NOMO-1 treated with dmso at 0.1 percent for 144 hours (cell line): Measurements from ENCODE around the gene SIGLEC1.

Source experiments
- DNase-seq: peaks from one replicate; lab custom pipeline; 2025; ENCODE audit not compliant: unreplicated experiment; lab: John Stamatoyannopoulos, UW

SIGLEC1 gene

DNA sequence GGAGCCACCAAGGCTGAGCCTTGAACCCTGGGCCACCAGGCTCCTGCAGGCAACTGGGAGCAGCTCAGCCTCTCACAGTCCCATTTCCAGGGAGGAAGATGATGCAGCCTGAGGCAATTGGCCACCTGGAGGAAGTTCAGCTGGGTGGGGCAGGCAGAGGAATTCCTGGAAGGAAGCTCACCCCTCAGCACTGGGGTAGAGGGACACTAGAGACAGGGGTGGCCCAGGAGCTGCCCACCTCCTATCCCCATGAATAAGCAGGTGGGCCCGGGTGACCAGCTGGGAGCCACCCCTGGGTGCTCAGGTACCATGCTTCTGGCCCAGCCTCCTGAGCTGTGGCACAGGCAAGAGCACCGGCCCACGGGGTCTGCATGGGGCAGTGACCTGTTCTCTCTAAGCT is 16.5 kb upstream of the SIGLEC1 start:
- DNase-seq = no peak

DNA sequence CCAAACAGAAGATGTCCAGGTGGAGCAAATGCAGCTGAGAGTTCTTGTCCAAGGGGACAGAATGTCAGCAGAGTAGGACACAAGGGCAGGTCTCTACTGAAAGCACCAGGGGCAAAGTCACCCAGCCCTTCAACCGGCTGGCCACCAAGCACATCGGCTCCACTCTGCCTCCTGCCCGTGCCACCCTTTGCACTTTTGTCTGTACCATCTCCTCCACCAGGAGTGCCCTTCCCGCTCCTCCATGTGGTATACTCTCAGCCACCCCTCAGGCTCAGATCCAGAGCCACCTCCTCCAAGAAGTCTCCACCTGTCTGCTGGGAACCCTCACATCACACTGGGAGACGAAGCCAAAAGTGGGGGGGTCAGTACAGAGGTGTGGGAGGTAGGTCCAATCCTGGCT is 16.0 kb upstream of the SIGLEC1 start:
- DNase-seq = no peak

DNA sequence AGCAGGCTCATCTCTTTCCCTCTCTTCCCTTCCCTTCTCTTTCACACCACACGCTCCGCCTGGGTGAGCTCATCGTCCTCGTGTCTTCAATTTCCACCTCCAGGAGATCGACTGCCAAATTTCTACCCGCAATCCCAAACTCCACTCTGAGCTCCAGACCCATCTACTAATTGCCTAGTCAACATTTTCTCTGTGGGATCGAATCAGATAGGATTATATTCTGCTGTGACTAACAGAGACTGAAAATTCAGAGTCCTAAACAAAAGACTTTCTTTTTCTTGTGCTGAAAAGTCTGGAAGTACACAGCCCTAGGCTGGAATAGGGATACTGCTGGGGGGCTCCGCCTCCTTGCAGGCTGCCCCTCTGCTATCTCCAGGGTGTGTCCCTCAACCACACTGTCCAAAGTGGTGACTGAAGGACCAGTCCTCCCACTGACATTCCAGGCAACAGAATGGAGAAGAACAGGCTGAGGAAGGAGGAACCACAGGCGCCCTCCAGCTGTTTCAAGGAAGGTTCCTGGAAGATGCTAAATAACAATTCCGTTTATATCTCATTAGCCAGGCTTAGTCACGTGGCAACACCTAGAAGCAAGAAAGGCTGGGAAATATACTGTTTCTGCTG is 15.1 kb upstream of the SIGLEC1 start:
- DNase-seq = no peak

DNA sequence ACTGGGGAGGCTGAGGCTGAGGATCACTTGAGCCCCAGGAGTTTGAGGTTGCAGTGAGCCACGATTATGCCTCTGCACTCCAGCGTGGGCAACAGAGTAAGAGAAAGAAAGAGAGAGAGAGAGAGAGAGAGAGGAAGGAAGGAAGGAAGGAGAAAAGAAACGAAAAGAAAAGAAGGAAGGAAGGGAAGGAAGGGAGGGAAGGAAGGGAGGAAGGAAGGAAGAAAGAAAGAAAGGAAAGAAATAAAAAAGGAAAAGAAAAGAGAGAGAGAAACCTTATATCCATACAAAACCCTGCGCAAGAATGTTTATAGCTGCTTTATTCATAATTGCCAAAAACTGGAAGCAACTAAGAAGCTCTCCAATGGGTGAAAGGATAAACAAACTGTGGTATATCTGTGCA is 12.0 kb upstream of the SIGLEC1 start:
- DNase-seq = no peak

DNA sequence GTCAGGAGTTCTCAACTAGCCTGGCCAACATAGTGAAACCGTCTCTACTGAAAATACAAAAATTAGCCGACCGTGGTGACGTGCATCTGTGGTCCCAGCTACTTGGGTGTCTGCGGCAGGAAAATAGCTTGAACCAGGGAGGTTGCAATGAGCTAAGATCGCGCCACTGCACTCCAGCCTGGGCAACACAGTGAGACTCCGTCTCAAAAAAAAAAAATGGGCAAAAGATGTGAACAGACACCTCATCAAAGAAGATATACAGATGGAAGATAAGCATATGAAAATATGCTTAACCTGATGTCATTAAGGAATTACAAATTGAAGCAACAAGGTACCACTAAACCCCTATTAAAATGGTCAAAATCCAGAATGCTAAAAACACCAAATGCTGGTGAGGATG is 10.9 kb upstream of the SIGLEC1 start:
- no peak for DNase-seq

DNA sequence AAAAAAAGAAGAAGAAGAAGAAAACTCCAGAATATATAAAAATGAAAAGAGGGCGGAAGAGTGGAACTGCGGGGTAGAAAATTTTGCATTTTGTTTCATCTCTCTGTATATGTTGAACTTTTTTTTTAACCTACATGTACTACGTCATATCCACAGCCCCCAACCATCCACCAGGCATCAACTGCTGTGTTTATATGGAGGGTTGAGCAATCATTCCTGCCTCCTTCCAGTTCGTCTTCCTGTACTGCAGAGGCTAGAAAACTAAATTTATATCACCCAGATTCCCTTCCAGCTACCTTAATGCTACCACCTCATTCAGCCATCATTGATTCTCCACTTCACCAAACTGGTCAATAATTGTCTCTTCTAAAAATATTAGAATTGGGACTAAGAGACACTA is 9.5 kb upstream of the SIGLEC1 start:
- no peak for DNase-seq

DNA sequence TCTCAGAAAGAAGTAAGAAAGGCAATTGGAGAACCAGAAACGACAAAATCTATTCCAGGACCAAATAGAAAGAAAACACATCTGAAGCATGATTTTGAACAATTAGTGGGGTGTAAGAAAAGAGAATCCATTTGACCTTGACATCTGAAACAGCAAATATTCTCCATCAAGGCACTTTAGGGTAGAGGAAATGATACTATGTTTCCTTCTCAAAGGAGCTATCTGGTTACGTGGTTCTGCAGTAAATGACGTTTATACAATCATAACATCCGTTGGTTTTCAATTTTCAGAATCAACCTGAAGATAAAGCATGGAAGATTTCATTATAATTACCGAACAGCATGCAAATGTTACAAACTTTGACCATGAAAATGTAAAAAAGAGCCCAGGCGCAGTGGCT is 8.2 kb upstream of the SIGLEC1 start:
- DNase-seq = no peak

DNA sequence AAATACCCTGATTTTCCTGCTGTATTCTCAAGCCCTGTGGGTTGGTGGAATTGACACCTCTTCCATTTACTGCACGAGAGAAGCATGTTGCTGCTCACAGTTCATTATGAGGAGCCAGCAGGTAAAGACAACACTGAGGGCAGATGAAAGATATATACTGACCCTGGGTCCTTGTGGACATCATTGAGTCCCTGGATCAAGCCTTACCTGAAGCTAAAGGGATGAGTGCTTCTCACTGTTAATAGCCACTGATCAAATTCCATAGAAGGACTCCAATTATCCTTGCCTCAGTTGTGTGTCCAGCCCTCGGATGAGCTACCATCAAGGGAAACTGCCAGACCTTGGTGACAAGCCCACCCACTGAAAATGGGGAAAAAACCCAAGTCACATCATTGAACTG is 7.7 kb upstream of the SIGLEC1 start:
- DNase-seq = no peak

DNA sequence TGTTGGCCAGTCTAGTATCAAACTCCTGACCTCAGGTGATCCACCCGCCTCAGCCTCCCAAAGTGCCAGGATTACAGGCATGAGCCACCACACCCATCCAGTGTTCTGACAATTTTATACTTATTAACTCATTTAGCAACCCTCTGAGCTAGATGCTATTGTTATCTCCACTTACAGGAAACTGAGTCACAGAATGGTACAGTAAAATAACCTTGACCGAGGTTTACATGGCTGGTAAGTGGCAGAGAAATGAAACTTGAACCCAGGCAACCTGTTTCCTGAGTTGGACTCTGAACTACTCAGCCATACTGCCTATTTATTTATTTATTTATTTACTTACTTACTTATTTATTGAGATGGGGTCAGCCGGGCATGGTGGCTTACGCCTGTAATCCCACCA is 6.6 kb upstream of the SIGLEC1 start:
- DNase-seq = no peak

DNA sequence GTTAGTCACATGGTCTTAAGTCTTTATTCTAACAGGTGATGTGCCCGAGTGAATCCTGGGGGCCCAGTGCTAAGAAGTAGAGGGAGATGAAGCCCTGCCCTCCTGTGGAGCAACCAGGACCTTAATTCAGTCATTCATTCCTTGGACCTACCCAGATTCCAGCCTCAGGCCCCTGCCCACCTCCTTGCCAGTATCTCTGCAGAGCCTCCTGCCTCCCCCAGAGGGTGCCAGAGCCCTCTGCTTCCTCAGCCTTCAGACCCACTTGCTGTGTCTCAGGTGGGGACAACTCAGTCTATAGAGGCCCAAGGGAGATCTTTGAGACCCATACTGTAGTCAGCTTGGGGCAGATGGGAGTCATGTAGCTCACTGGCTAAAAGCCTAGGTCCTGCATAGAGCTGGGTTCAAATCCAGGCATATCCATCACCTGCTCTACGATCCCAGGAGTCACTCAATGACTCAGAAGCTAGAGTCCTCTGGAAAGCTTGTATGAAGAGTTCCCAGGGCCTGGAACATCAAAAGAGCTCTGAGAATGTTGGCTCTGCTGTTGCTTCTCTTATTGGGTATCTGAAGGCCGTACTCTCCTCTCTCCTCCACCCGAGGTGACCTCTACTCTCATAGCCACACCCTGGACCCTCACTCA is 3.9 kb upstream of the SIGLEC1 start:
- DNase-seq = no peak

DNA sequence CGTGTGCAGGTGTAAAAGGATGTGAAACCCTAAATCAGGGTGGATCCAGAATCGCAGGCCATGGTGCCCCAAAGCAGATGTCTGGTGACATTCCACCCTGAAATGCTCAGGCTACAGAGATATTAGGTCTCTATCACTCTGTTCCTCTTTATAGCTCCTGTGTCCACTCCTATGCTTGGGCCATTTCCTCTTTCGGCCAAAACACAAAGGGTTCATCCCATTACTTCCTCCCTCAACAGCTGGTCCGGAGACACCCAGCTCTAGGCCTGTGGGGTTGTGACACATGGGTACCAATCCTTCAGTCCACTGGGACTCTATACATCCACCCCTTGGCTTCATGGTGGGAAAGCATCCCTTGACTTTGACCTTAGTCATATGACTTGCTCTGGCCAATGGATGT is 1.7 kb upstream of the SIGLEC1 start:
- DNase-seq = peak; percentile 4

DNA sequence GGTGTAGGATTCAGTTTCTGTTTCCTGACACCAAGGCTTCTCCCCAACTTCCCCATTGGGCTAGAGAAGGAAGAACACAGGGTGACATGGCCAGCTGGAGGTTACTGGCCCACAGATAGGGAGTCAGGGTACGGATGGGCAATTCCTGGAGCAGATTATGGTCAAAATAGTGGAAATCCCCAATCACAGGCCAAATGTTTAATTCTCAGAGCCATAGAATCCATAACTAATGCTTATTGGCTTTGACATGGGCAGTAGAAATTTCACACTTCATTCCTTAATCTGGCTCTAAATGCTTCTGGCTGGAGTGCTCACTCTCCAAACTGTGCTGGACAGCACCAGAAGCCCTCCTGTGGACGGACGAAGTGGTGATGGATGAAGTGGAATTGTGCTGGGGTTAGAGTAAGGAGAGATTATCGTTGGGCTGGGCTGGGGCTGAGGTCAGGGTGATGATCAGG is 887 bp downstream of the SIGLEC1 start:
- DNase-seq = no peak

DNA sequence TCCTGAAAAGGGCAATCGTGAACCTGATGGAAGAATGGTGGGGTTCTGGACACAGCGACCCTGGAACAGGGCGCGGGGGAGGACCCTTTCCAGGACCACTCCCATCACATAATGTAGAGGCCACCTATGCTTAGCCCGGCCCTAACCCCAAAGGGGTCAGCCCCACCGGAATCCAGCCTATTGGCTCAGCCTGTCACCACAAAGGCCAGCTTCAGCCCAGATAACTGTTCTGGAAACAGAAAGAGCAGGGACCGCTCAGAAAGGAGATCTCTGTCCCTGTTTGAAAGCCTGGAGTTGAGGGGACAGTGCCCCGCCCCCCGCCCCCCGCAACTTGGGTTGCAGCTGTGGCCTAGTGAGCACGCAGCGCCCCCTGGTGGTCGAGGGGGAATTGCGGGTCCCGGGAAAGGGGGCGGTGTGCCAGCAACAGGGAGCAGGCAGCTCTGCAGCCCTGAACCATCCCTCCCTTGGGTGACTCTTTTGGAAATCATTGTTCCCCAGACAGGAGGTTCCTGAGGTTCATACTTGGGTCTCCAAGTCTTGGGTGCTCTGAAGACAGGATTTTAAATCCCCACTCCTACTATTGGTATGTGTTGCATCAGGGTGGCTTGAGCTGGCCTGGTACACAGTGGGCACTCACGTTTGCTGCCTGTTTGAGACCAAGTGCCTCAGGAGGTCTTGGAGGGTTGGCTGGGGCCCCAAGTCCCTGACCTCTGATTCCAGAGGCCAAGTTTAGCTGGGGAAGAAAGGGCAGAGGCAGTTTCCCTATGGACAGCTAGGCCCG is 1.5 kb downstream of the SIGLEC1 start:
- DNase-seq = peak; percentile 11

DNA sequence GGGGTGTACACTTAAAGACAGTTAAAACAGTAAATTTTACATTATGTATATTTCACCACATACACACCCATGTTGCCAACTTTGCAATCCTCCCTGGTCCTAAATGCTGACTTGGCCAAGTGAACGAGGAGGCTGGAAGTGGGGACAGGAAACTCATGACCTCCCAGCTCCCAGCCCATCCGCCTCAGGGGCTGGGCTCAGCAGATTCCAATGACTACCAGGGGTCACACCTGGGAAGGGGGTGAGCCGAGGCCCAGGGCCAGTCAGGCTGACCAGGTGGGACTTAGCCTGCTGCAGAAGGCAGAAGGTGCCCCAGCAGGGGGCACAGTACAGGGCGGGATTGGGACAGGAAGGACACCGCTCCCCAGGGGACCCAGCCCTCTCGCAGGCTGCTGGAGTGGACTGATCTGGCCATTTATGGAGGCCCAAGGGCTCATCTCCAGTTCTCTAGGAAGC is 2.4 kb downstream of the SIGLEC1 start:
- no peak for DNase-seq

DNA sequence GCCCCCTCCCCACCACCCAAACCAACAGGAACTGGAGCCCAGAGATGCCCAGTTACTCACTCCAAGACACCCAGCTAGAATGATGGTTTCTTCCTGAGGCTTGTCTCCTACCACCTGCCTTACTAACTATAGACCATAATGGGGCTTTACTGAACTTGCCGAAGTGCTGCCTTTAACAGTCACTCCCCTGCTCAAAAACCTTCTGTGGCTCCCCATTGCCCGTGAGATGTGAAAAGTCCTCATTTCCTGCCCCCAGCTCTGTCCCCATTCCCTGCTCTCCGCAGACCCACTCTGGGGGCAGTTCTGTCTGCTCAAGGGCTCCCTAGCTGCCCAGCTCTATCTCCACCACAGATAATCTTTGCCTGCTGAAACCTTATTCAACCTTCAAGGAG is 4.9 kb downstream of the SIGLEC1 start:
- DNase-seq = no peak

DNA sequence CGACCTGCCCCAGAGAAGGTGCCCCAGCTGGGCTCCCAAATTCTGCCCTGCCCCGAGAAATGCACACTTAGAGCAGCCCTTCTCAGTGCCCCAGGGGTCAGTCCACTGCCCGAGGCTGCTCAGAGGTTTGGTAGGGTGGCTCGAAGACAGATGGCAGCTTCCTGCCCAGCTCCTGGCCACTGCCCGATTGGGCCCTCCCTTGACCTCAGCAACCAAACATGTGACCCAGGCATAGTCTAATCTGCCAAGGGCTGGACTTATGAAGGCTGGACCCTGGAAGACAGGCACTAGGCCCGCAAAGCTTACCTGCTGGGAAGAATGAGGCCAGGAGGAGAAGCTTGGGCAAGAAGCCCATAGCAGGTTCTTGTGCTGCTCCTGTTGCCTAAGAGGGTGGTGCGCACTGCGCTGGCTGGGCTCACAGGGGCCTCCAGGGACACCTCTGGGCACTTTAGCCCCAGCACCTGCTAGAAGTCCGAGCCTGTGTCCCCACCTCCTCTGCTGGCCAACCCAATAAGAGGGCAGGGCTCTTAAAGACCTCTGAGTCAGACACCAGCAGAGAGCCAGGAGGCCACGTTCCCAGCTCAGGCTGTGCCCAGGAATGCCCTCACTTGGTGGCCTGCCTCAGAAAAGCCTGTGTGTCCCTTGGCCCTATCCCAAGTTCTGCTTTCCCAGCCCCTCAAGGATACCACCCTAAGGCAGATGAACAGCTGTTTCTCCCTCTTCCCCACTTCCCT is 5.5 kb downstream of the SIGLEC1 start:
- no peak for DNase-seq

DNA sequence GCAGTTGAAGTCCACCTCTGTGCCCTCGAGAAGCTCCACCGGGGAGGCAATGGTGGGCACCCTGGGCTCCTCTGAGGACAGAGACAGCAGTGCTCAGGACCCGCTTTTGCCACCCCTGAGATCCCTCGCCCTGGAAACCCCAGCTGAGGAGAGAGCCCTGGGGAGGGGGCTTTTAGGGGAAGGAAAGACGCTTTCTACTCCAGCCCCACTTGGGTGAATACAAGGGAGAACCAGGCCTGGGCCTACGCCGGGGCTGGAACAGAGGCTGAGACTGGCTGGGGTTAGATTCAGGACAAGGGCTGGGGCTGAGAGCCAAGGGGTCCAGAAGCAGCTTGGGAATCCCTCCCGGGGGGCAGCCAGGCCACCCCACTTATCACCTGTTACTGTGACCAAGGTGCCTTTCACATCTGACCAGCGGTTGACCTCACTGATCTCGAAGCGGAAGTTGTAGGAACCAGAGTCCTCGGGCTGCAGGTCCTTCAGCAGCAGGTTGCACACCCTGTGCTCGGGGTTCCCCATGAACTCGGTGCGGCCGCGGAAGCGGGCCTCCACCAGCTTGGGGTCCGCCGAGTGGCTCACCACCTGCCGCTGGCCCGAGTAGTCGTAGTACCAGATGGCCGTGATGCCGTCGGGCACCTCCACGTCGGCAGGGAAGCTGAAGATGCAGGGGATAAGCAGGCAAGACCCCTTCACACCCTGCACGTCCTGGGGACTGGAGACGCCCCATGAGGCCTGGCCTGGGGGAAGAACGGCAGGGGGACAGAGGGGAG is 6.2 kb downstream of the SIGLEC1 start:
- DNase-seq = no peak

DNA sequence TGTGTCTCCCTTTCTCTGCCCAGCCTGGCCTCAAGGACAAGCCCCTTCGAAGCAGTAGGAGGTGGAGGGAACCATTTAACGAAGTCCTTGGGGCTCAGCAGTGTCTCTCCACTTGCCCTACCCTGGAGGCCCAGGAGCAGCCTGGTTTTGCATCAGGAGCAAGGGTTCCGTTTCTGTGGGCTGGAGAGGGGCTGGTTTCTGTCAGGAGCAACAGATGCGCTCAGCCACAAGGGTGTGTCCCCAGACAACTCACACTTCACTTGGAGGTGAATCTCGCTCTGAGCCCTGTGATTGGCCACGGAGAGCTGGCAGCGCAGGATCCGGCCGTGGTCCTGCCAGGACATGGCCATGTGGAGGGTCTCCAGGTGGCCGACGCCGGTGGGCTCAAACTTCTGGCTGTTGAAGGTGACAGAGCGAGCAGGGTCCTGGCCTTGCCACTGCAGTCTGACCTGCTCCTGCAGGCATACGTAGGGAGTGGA is 6.9 kb downstream of the SIGLEC1 start:
- no peak for DNase-seq

DNA sequence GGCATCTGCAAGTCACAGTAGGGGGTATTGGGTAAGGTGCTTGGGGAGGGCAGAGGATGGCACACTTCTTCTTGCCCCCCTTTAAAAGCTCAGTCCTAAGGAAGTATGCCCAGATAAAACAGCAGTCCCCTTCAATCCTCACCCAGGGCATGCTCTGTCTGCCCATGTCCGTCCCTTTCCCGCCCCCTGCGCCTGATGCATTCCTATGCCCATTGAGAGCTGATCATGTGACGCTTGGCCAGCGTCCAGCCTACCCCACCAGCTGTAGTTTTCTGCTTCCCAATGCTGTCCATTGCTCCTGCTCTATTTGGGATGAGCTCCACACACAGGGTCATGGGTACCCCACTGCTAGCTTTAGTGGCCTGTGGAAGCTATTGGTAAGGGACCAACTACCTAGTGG is 8.3 kb downstream of the SIGLEC1 start:
- no peak for DNase-seq

DNA sequence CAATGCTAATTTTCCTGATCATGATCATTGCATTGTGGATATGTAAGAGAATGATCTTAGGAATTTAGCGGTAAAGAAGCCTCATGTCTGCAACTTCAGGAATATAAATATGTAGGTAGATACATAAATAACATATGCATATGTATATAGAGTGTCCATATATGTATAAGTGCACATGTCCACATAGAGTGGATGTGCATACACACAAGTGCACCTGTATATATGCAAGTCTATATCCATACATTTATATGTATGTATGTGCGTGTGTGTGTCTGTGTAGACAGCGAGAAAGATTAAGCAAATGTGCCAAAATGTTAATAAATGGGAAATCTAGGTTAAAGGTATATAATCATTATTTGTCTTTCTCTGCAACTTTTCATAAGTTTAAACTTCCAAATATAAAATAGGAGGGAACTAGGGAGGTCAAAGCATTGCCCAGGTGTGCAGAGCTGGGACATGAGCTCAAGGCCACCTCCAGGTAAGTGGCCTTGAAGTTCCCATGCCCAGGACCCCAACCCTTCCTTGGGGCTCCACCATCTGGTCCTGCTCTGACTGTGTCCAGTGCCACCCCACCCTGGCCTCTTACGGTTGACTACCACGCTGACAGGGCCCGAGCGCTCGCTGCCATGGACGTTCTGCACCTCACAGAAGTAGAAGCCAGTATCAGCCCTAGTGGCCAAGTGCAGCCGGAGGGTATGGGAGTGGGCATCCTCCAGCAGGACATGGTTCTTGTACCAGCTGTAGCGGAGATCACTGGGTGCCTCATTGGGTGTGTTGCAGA is 9.6 kb downstream of the SIGLEC1 start:
- DNase-seq = no peak
